ENCODE measurements around the gene FGF14. TPM values are rescaled to one million over a fixed set of nuclear protein-coding genes. Genes with fewer than 3 reads are reported as not detected.

The FGF14 gene
- total RNA-seq, 1 experiment from 2014 or later: 0.22 TPM

DNA sequence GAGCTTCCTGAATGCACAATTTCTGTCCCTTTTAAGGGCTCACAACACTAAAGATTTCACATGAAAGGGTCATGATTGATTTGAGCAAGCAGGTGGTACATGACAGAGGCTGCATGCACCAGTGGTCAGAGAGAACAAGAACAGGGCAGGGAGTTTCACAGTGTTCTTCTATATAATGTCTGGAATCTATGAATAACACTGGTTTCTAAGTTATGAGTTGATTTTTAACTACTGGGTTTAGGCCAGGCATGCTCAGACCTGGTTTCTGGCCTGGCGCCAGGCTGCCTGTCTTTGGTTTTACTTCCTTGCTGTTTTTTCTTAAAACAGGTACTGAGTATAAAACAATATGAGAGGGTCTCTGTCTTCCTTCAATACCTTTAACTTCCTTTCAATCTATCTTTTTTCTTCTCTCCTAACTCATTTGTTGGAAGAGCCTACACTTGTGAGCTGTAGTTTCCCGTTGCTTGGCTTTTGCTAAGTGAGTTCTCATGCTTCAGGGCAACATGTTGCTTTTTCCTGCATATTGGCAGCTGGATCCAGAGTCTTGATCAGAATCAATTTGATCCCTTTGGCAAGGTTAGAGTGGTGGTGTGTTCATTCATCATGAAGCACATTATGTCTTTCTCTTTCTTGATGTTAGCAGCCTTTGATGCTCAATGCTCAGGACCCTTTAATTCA is 38.5 kb upstream of the FGF14 start:
- H3K4me1 Mint-ChIP-seq: peaks cover 11 to 19% of the 10 kb centered on the region in 2 experiments
- no peak overlapping the region for H2AK5ac ChIP-seq (ENCODE audit: insufficient read length, low read length)
- no peak overlapping the region for H2BK120ac ChIP-seq (ENCODE audit: low read depth, low read length, poor library complexity, severe bottlenecking)
- H4K91ac ChIP-seq (ENCODE audit: insufficient read length, low read depth, low read length): no peak overlapping the region
- WGBS (ENCODE audit: extremely low coverage, insufficient read length, low lambda C conversion rate): no CpG with 5 or more reads among the region's 2 CpGs
- DNase-seq: no peak
- TF ChIP-seq, protein P1, sequence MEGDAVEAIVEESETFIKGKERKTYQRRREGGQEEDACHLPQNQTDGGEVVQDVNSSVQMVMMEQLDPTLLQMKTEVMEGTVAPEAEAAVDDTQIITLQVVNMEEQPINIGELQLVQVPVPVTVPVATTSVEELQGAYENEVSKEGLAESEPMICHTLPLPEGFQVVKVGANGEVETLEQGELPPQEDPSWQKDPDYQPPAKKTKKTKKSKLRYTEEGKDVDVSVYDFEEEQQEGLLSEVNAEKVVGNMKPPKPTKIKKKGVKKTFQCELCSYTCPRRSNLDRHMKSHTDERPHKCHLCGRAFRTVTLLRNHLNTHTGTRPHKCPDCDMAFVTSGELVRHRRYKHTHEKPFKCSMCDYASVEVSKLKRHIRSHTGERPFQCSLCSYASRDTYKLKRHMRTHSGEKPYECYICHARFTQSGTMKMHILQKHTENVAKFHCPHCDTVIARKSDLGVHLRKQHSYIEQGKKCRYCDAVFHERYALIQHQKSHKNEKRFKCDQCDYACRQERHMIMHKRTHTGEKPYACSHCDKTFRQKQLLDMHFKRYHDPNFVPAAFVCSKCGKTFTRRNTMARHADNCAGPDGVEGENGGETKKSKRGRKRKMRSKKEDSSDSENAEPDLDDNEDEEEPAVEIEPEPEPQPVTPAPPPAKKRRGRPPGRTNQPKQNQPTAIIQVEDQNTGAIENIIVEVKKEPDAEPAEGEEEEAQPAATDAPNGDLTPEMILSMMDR (conservative IDR thresholded peaks at IDR 0.05): no peak
- H3K4me1 ChIP-seq (ENCODE audit: insufficient read depth, low read length): no peaks in the 10 kb centered on the region
- no peak overlapping the region for H3K4me3 Mint-ChIP-seq
- no peaks in the 10 kb centered on the region for H3K9me3 ChIP-seq (ENCODE audit: control insufficient read depth, low read depth, low read length)
- no peak overlapping the region for H3K14ac ChIP-seq (ENCODE audit: insufficient read depth, low read length)
- no peaks in the 10 kb centered on the region for H3K79me2 ChIP-seq (ENCODE audit: insufficient read depth, low read length)
- H3K36me3 Mint-ChIP-seq (ENCODE audit: insufficient read depth in 1 of 3, low read depth in 3 of 3): peaks cover 0 to 7% (median 5%) of the 10 kb centered on the region in 3 experiments; a peak in 2 of 7 replicates
- no peaks in the 10 kb centered on the region; the same call in 1 of the 2 replicates for H3K27me3 Mint-ChIP-seq (ENCODE audit: low read depth)
- H4K5ac ChIP-seq (ENCODE audit: insufficient read length, low read depth, low read length): no peak overlapping the region
- no peak overlapping the region for H2BK12ac ChIP-seq (ENCODE audit: insufficient read length, low read depth, low read length)
- no peak overlapping the region for H2AFZ ChIP-seq (ENCODE audit: low read length)
- H3K23ac ChIP-seq (ENCODE audit: insufficient read length, low read depth, low read length): no peak overlapping the region
- H3K4ac ChIP-seq (ENCODE audit: low read depth, low read length): no peak overlapping the region
- H3K9ac ChIP-seq (ENCODE audit: extremely low read depth, insufficient read length, low read length): no peak overlapping the region
- H3K23me2 ChIP-seq (ENCODE audit: insufficient read length, low read depth, low read length, poor library complexity, severe bottlenecking): no peaks in the 10 kb centered on the region
- no peak overlapping the region for H3K56ac ChIP-seq (ENCODE audit: insufficient read length, low read depth, low read length)
- no peak overlapping the region for H2BK20ac ChIP-seq (ENCODE audit: low read depth, low read length, poor library complexity, severe bottlenecking)
- H2BK5ac ChIP-seq (ENCODE audit: insufficient read length, low read length): no peak overlapping the region
- H3K4me2 ChIP-seq (ENCODE audit: insufficient read depth, insufficient read length, low read length): no peak overlapping the region
- no peak overlapping the region for H3K27ac Mint-ChIP-seq
- H3K79me1 ChIP-seq (ENCODE audit: insufficient read depth, low read depth, low read length, poor library complexity, severe bottlenecking): no peaks in the 10 kb centered on the region
- peaks cover 3 to 7% of the 10 kb centered on the region in 2 experiments; a peak in 3 of 5 replicates for H3K9me3 Mint-ChIP-seq
- no peak overlapping the region for H3K27ac ChIP-seq (ENCODE audit: insufficient read length, low read depth, low read length)
- no peaks in the 10 kb centered on the region for H3K27me3 ChIP-seq (ENCODE audit: insufficient read depth, low read length)
- H3T11ph ChIP-seq (ENCODE audit: low read length): no peak overlapping the region
- no peak overlapping the region for H3K18ac ChIP-seq (ENCODE audit: insufficient read length, low read depth, low read length)
- H4K20me1 ChIP-seq (ENCODE audit: control insufficient read depth, insufficient read depth, insufficient read length): no peaks in the 10 kb centered on the region
- H4K8ac ChIP-seq (replicated peaks; ENCODE audit: insufficient read length, low read depth, low read length): no peak overlapping the region
- no peak overlapping the region for H2BK15ac ChIP-seq (ENCODE audit: low read depth, low read length)

Data from H9 (cell line).